NCI-H748 (cell line): Measurements from ENCODE around the gene SETD7.
A peak's percentile ranks its signal among the peaks of the same experiment; 100 is the strongest.
"Not testable (repeated sequence)": the region's sequence is repeated elsewhere in the genome, so short reads cannot be mapped to it uniquely, and the experiment has no call there.

Source experiments
- DNase-seq: peaks from one replicate; lab custom pipeline; 2025; ENCODE audit not compliant: unreplicated experiment; lab: John Stamatoyannopoulos, UW

SETD7 gene

DNA sequence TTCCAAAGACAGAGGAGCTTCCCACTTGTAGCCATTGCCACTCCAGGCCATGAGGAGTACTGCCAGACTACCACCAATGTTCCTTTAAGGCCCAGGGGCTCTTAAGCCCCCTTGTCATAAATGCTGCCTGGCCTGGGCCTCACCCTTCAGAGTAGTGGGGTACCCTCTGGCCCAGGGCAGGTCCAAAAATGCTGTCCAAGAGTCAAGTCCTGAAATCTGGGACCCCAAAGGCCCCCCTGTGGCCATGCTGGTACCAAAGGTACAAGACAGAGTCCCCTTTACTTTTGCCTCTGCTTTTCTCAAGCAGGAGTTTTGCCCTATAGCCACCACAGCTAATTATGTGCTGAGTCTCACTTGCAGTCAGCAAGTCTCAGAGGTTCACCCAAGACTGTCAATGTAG lies 85.7 kb downstream of the SETD7 start:
- DNase-seq = no peak

DNA sequence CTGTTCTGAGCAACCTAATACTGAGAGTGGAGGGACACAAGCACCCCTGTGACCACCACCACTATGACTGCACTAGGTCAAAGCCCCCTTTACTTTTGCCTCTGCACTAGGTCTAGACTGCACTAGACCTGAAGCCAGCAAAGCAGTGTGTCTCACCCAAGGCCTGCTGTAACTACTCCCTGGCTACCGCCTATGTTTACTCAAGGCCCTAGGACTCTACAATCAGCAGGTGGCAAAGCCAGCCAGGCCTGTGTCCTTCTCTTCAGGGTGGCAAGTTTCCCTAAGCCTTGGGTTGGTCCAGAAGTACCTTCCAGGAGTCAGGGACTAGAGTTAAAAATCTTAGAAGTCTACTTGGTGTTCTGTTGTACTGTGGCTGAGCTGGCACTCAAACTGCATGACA lies 86.2 kb downstream of the SETD7 start:
- DNase-seq = no peak

DNA sequence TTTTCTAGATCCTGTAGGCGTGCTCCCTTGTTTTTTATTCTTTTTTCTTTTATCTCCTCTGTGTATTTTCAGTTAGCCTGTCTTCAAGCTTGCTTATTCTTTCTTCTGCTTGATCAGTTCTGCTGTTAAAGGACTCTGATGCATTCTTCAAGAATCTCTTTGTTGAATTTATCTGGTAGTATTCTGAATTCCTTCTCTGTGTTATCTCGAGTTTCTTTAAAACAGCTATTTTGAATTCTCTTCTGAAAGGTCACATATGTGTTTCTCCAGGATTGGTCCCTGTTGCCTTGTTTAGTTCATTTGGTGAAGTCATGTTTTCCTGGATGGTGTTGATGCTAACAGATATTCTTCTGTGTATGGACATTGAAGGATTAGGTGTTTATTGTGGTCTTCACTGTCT lies 86.8 kb downstream of the SETD7 start:
- no peak for DNase-seq

DNA sequence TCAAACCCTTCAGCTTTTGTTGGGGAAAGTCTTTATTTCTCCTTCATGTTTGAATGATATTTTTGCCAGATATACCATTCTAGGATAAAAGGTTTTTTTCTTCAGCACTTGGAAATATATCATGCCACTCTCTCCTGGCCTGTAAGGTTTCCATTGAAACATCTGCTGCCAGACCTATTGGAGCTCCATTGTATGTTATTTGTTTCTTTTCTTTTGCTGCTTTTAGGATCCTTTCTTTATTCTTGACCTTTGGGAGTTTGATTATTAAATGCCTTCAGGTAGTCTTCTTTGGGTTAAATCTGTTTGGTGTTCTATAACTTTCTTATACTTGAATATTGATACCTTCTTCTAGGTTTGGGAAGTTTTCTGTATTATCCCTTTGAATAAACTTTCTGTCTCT lies 87.3 kb downstream of the SETD7 start:
- DNase-seq = not testable (repeated sequence)

DNA sequence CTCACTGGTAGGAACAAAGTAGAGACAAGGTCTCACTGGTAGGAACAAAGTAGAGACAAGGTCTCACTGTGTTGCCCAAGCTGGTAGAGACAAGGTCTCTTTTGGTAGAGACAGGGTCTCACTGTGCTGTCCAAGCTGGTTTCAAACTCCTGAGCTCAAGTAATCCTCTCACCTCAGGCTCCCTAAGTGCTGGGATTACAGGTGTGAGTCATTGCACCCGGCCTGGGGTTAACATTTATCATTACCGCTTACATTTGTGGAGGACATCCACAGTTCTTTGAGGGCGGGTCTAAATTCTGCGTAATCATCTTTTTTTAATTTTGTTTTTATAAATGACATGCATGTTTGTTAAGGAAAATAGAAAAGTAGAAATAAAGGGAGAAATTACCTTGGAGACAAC lies 90.1 kb downstream of the SETD7 start:
- DNase-seq = no peak

DNA sequence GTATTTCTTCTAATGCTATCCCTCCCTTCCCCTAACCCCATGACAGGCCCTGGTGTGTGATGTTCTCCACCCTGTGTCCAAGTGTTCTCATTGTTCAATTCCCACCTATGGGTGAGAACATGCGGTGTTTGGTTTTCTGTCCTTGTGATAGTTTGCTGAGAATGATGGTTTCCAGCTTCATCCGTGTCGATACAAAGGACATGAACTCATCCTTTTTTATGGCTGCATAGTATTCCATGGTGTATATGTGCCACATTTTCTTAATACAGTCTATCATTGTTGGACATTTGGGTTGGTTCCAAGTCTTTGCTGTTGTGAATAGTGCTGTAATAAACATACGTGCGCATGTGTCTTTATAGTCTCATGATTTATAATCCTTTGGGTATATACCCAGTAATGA lies 91.5 kb downstream of the SETD7 start:
- DNase-seq = not testable (repeated sequence)

DNA sequence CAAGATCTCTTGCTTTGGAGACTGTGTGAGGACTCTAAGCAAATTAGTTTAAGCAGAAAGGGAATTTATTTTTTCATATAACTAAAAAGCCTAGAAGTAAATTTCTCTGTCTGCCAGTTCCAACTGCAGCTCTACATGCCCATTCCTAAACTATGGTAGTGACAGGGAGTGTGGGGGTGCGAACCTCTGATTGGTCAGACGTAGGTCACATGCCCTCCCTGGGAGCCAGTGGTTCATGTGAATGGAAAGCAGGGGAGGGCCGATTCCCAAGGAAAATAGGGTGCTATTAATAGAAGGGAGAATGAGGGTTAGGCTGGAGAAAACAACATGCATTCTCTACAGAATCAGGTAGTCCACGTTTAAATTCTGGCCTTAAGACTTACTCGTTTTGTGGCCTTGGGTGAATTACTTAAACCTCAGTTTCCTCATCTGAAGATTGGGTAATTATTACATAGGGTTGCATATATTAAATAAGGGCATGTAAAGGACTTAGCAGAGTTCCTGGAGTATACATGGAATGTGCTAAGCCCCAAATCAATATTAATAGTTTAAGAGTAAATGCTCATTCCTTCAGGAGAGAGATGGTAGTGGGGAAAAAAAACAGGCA lies 94.9 kb downstream of the SETD7 start:
- no peak for DNase-seq

DNA sequence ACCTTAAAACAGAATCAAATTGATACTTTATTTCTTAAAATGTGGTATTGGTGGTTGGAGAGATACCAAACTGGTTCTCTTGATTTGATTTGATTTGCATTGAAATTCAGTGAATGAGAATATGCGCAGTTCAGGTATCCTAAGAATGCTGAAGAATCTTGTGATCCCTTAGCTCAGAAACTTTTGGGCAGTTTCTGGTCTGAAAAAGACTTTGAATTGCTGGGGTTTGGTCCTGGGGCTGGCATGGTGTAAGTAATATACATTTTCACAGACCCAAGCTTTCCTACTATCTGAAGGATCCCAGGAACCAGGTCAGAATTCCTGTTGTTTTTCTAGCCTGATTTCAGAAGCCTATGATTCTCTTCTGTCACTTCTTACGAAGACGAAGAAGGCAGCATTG lies 95.5 kb downstream of the SETD7 start:
- no peak for DNase-seq

DNA sequence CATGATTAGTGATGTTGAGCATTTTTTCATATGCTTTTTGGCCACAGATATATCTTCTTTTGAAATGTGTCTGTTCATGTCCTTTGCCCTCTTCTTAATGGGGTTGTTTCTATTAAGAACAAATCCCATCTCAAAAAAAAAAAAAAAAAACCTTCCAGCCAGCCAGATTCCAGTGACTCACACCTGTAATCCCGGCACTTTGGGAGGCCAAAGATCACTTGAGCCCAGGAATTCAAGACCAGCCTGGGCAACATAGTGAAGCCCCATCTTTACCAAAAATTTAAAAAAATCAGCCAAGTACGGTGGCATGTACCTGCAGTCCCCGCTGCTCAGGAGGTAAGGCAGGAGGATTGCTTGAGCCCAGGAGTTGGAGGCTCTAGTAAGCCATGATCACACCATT lies 97.0 kb downstream of the SETD7 start:
- no peak for DNase-seq

DNA sequence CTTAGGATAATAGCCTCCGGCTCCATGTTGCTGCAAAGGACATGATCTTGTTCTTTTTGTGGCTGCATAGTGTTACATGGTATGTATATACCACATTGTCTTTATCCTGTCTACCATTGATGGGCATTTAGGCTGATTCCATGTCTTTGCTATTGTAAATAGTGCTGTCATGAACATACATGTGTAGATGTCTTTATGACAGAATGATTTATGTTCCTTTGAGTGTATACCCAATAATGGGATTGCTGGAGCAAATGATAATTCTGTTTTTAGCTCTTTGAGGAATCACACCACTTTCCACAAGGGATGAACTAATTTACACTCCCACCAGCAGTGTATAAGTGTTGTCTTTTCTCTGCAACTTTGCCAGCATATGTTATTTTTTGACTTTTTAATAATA lies 97.5 kb downstream of the SETD7 start:
- no peak for DNase-seq

DNA sequence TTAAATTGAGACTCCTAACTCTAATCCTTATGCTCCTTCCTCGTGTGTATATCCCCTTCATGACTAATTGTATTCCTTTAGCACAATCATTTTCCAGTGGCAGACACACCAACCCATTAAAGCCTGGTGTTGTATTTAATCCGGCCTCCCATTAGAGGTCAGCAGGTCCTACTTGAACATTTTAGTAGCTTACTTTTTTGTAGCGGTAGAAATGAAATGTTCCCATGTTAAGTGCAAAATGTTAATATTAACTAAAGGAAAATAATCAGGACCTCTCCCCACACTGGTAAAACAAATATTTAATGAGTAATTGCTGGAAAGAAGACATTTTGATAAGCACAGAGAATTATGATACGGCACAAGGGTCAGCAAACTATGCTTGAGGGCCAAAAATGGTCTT lies 98.7 kb downstream of the SETD7 start:
- DNase-seq = peak; percentile 1

DNA sequence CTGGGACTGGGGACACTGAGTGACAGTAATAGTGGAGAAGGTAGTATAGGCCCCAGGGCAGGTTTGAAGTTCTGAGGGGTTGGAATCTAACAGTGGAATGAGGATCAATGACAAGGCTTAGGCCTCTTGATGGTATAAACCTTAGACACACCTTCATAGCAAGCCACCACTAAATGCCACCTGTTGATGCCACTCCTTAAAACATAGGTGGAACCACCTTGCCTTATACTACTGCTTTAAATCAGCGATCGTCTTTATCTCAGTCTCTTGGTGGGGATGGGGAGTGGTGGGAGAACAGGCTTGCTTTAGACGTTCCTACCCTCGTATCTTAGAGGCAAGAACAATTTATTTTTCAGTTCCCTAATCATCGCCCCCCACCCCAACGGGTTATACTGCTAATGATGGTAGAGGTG lies 100.9 kb downstream of the SETD7 start:
- no peak for DNase-seq

DNA sequence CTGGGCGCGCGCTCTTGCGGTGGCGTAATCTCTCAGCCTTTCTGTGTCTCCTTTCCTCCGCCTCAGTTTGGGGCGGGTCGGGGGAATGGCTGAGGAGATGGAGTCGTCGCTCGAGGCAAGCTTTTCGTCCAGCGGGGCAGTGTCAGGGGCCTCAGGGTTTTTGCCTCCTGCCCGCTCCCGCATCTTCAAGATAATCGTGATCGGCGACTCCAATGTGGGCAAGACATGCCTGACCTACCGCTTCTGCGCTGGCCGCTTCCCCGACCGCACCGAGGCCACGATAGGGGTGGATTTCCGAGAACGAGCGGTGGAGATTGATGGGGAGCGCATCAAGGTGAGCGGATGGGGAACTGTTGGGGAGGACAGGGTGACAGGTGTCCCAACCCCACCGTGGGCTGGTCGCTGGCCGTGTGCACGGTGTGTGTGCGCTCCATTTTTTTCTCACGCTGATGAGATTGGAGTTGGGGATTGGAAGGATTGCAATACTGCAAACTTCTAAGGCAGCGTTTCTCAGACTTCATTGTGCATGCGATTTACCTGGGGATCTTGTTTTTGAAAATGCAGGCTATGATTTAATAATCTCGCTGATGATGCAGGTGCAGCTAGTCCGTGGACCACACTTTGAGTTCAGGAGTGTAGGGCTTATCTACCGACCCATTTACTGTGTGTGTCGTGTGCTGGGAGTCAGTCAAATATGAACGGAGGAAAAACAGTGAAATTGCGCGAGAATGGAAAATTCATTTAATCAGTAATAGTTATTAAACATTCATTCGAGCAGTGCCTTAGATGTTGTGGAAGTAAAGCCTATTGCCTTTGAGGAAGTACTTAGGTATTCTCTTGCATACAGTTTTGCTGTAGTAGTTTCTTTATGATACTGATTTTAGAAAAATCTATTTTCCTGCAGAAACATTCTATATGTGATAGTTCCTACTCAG lies 101.6 kb downstream of the SETD7 start, which contains the start of gene RAB33B:
Gene RAB33B, plus strand, starts transcription at position 11 of the 935 bp plus-strand sequence. Its CDS starts 75 bp downstream, at position 86.
- DNase-seq = peak; percentile 66

DNA sequence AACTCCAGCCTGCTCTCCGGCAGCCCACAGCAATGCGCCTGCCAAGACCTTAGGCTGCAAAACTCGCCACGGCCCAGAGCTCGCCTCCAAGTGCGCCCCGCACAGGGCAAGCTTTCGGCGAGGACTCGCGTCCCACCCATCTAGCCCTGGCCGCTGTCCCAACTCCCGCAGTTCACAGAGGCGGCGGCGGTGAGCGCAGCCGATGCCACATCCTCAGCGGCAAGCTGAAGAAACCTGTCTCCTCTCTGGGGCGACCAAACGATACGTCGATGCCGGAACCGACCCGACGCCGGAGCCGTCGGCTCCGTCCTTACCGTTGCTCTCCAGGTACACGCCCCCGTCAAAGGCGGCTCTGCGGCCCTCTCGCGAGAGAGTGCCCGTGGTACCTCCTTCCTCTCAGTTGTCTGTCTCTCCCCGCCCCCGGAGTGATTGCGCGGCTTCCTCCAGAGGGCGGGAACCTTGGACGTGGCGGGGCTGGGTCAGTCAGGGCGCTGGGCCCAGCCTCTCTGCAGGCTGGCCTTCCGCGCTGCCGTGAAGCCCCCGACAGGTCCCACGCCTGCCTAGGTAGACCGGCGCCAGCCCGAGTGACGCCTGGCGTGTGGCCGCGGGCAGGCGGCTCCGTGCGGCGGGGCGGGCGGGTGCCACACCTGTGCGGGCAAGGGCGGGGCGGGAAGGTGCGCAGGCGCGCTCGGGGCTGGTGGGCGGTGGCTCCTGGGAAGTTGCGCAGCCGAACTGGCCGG lies 102.5 kb downstream of the SETD7 start:
- DNase-seq = peak; percentile 96

DNA sequence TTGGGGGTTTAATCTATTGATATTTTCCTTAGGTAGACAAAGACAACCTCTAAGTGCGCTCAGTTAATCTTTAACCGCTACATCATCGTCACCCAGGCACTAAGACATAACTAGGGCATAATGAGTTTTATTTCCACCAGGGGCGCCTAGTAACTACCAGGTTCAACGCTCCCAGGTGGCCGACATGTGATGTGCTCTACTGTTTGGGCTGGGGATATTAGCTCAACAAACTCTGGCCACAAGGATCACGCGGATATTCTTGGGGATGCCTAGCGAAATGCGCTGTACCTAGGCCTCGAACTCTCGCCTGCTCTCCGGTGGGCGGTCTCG lies 103.0 kb downstream of the SETD7 start:
- DNase-seq = peak; percentile 79

DNA sequence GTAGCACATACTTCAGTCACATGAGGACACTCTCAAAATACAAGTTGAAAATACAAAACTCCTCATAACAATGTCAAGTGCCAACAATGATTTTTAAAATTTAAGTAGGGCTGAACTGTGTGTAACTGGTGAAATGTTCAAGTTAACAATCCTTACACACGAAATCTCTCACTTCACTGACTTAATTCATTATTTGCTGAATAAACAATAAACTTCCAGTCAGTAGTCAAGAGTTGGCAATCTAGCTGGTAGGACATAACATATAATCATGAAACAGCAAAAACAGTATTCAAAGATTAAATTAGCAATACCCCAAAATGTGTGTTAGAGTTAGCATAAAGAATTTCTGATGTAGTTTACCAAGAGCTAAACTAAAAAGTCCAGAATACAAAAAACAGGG lies 104.0 kb downstream of the SETD7 start:
- DNase-seq = no peak

DNA sequence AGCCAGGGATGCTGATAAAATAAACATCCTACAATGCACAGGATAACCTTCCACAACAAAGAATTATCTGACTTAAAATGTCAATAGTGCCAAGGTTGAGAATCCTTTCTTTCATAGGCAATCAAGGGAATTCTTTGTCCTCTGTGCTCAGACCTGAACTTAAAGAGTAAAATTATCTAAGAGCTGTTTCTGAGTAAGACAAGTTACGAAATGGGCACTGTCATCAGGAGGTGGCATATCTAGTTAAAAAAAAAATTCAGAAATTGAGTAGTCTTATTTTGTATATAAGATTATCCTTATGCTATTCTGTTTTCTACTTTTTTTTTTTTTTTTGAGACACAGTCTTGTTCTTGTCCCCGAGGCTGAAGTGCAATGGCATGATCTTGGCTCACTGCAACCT lies 105.4 kb downstream of the SETD7 start:
- DNase-seq = no peak

DNA sequence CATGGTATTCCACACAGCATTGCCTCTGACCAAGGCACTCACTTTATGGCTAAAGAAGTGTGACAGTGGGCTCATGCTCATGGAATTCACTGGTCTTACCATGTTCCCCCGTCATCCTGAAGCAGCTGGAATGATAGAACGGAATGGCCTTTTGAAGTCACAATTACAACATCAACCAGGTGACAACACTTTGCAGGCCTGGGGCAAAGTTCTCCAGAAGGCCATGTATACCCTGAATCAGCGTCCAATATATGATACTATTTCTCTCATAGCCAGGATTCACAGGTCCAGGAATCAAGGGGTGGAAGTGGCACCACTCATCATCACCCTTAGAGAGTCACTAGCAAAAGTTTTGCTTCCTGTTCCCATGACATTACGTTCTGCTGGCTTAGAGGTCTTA lies 108.9 kb downstream of the SETD7 start:
- not testable (repeated sequence) for DNase-seq
